GM19463 (cell line): ENCODE data around the gene SLC9C1.

ENCODE experiments used
- ATAC-seq: cut with Tn5 transposase; IDR thresholded peaks from one replicate; pipeline ENCODE4 v1.9.1; 2021; ENCODE audit warnings: mild to moderate bottlenecking, moderate library complexity; ENCODE audit not compliant: unreplicated experiment

SLC9C1 gene

GRCh38 chr3:112307557-112307956, 13.5 kb upstream of the SLC9C1 start:
- ATAC-seq, result no peak

- ATAC-seq, result no peak
These were observed 12.8 kb upstream of the SLC9C1 start for GRCh38 chr3:112306825-112307224.

GRCh38 chr3:112304611-112305010, 10.6 kb upstream of the SLC9C1 start:
- no peak for ATAC-seq

GRCh38 chr3:112303764-112304325, 9.8 kb upstream of the SLC9C1 start:
- peak; percentile 48 for ATAC-seq

GRCh38 chr3:112302881-112303763, 9.1 kb upstream of the SLC9C1 start:
- ATAC-seq, result peak; percentile 46

- ATAC-seq, result no peak
These were observed 8.3 kb upstream of the SLC9C1 start for GRCh38 chr3:112302150-112302830.

GRCh38 chr3:112298781-112299180, 4.8 kb upstream of the SLC9C1 start:
- ATAC-seq, result no peak

GRCh38 chr3:112297714-112298113, 3.7 kb upstream of the SLC9C1 start:
- no peak for ATAC-seq

GRCh38 chr3:112289011-112289410, 5.0 kb downstream of the SLC9C1 start:
- ATAC-seq, result no peak

- ATAC-seq, result no peak
These were observed 13.8 kb downstream of the SLC9C1 start for GRCh38 chr3:112280266-112280665.

GRCh38 chr3:112273536-112273935, 20.5 kb downstream of the SLC9C1 start:
- no peak for ATAC-seq

GRCh38 chr3:112261742-112262141, 32.3 kb downstream of the SLC9C1 start:
- ATAC-seq, result no peak

GRCh38 chr3:112260563-112260962, 33.5 kb downstream of the SLC9C1 start:
- no peak for ATAC-seq

- peak; percentile 57 for ATAC-seq
These were observed 40.6 kb downstream of the SLC9C1 start for GRCh38 chr3:112253301-112253971.

GRCh38 chr3:112247900-112248299, 46.1 kb downstream of the SLC9C1 start:
- ATAC-seq, result peak; percentile 88

- no peak for ATAC-seq
These were observed 46.7 kb downstream of the SLC9C1 start for GRCh38 chr3:112247350-112247749.

- no peak for ATAC-seq
These were observed 60.9 kb downstream of the SLC9C1 start for GRCh38 chr3:112233083-112233482.

GRCh38 chr3:112231727-112232126, 62.3 kb downstream of the SLC9C1 start:
- ATAC-seq, result no peak

- ATAC-seq, result no peak
These were observed 64.0 kb downstream of the SLC9C1 start for GRCh38 chr3:112230033-112230432.

- ATAC-seq, result no peak
These were observed 65.2 kb downstream of the SLC9C1 start for GRCh38 chr3:112228786-112229185.

- ATAC-seq, result no peak
These were observed 93.7 kb downstream of the SLC9C1 start for GRCh38 chr3:112200317-112200666.
